ENCODE data around the gene TUBGCP2.
A peak's percentile ranks its signal among the peaks of the same experiment; 100 is the strongest.
"Not testable (repeated sequence)": the region's sequence is repeated elsewhere in the genome, so short reads cannot be mapped to it uniquely, and the experiment has no call there.

The TUBGCP2 gene

GRCh38 chr10:133324198-133324792, 15.6 kb upstream of the TUBGCP2 start:
- H3K4me3 ChIP-seq (replicated peaks in 1 of 2; ENCODE audit: low read depth in 2 of 2, low read length in 2 of 2) = no peak overlapping the region
- no peak for TF ChIP-seq CTCF (IDR thresholded peaks at IDR 0.05; ENCODE audit: low read depth, low read length)
- peak; percentile 27 to 63 for DNase-seq (ENCODE audit: low read depth in 2 of 2)

GRCh38 chr10:133322064-133322709, 13.5 kb upstream of the TUBGCP2 start:
- not testable (repeated sequence) for DNase-seq (ENCODE audit: low read depth in 2 of 2)

GRCh38 chr10:133320852-133321422, 12.3 kb upstream of the TUBGCP2 start:
- DNase-seq (ENCODE audit: low read depth in 2 of 2); H3K4me3 ChIP-seq (replicated peaks in 1 of 2; ENCODE audit: low read depth in 2 of 2, low read length in 2 of 2): not testable (repeated sequence)

More at GRCh38 chr10:133322064-133322709, 13.5 kb upstream of the TUBGCP2 start:
- H3K4me3 ChIP-seq (replicated peaks in 1 of 2; ENCODE audit: low read depth in 2 of 2, low read length in 2 of 2) = not testable (repeated sequence)

- peak; percentile 81 for TF ChIP-seq CTCF (IDR thresholded peaks at IDR 0.05; ENCODE audit: low read depth, low read length)
- H3K4me3 ChIP-seq (replicated peaks in 1 of 2; ENCODE audit: low read depth in 2 of 2, low read length in 2 of 2) = peak overlapping the region; percentile 40 to 45
Observed at GRCh38 chr10:133318494-133319127, 9.9 kb upstream of the TUBGCP2 start.

GRCh38 chr10:133316732-133317131, 8.1 kb upstream of the TUBGCP2 start:
- TF ChIP-seq CTCF (IDR thresholded peaks at IDR 0.05; ENCODE audit: low read depth, low read length) = no peak
- H3K4me3 ChIP-seq (replicated peaks in 1 of 2; ENCODE audit: low read depth in 2 of 2, low read length in 2 of 2) = no peak overlapping the region
- DNase-seq (ENCODE audit: low read depth in 2 of 2) = no peak

More at GRCh38 chr10:133318494-133319127, 9.9 kb upstream of the TUBGCP2 start:
- peak; percentile 53 to 55 for DNase-seq (ENCODE audit: low read depth in 2 of 2)

GRCh38 chr10:133316266-133316665, 7.6 kb upstream of the TUBGCP2 start:
- H3K4me3 ChIP-seq (replicated peaks in 1 of 2; ENCODE audit: low read depth in 2 of 2, low read length in 2 of 2) = no peak overlapping the region
- DNase-seq (ENCODE audit: low read depth in 2 of 2) = no peak
- no peak for TF ChIP-seq CTCF (IDR thresholded peaks at IDR 0.05; ENCODE audit: low read depth, low read length)

GRCh38 chr10:133315847-133316246, 7.2 kb upstream of the TUBGCP2 start:
- no peak overlapping the region for H3K4me3 ChIP-seq (replicated peaks in 1 of 2; ENCODE audit: low read depth in 2 of 2, low read length in 2 of 2)
- peak in 1 of 2 donors; percentile 39 for DNase-seq (ENCODE audit: low read depth in 2 of 2)
- TF ChIP-seq CTCF (IDR thresholded peaks at IDR 0.05; ENCODE audit: low read depth, low read length) = no peak
